GOT3 (cell line): ENCODE measurements around the gene SLC26A6.
A peak's percentile ranks its signal among the peaks of the same experiment; 100 is the strongest.

Experiments used
- DNase-seq: peaks from one replicate; lab custom pipeline; 2025; ENCODE audit warnings: mixed read lengths; lab: John Stamatoyannopoulos, UW

The SLC26A6 gene

GRCh38 chr3:48661501-48662144 lies 26.4 kb upstream of the SLC26A6 start:
- DNase-seq, result peak; percentile 45

- no peak for DNase-seq
Measured at GRCh38 chr3:48660800-48661400, 25.6 kb upstream of the SLC26A6 start.

GRCh38 chr3:48656841-48657281 lies 21.6 kb upstream of the SLC26A6 start:
- DNase-seq, result no peak

GRCh38 chr3:48656061-48656840 lies 21.0 kb upstream of the SLC26A6 start:
- peak; percentile 58 for DNase-seq

- DNase-seq, result no peak
Measured at GRCh38 chr3:48655606-48656005, 20.3 kb upstream of the SLC26A6 start.

GRCh38 chr3:48655063-48655462 lies 19.8 kb upstream of the SLC26A6 start:
- no peak for DNase-seq

- DNase-seq, result no peak
Measured at GRCh38 chr3:48652923-48653715, 17.9 kb upstream of the SLC26A6 start.

GRCh38 chr3:48651771-48652170 lies 16.5 kb upstream of the SLC26A6 start:
- DNase-seq, result no peak

GRCh38 chr3:48650723-48651122 lies 15.5 kb upstream of the SLC26A6 start:
- DNase-seq, result no peak

- no peak for DNase-seq
Measured at GRCh38 chr3:48648188-48648850, 13.1 kb upstream of the SLC26A6 start.

- no peak for DNase-seq
Measured at GRCh38 chr3:48647714-48648113, 12.5 kb upstream of the SLC26A6 start.

- no peak for DNase-seq
Measured at GRCh38 chr3:48644898-48645760, 9.9 kb upstream of the SLC26A6 start.

- no peak for DNase-seq
Measured at GRCh38 chr3:48642605-48643004, 7.3 kb upstream of the SLC26A6 start.

- no peak for DNase-seq
Measured at GRCh38 chr3:48641396-48641795, 6.1 kb upstream of the SLC26A6 start.

- DNase-seq, result no peak
Measured at GRCh38 chr3:48639944-48640606, 4.8 kb upstream of the SLC26A6 start.

GRCh38 chr3:48637305-48637704 lies 2.0 kb upstream of the SLC26A6 start:
- no peak for DNase-seq

GRCh38 chr3:48636149-48636655 lies 941 bp upstream of the SLC26A6 start:
- DNase-seq, result no peak

GRCh38 chr3:48634661-48635221 lies 520 bp downstream of the SLC26A6 start:
- no peak for DNase-seq

GRCh38 chr3:48633743-48634142 lies 1.5 kb downstream of the SLC26A6 start:
- DNase-seq, result no peak

- no peak for DNase-seq
Measured at GRCh38 chr3:48633256-48633655, 2.0 kb downstream of the SLC26A6 start.
